ENCODE measurements around the gene TFF1. TPM values are rescaled to one million over a fixed set of nuclear protein-coding genes. Genes with fewer than 3 reads are reported as not detected.

Gene TFF1
- total and polyA plus RNA-seq, 2 of the 4 experiments (the other 2 are of a cell fraction) = not detected

GRCh38 chr21:42361286-42361685 is 5.0 kb downstream of the TFF1 start:
- Histone ChIP-seq H3K9me1 (ENCODE audit: insufficient read depth, low read length) (no peaks in the 10 kb centered on the region), H4K5ac (ENCODE audit: low read depth, low read length) (no peak overlapping the region), H4K8ac (ENCODE audit: low read depth in 2 of 2, low read length in 2 of 2) (no peak overlapping the region), H2BK5ac (ENCODE audit: low read depth, low read length, poor library complexity, severe bottlenecking) (no peak overlapping the region), H3K79me1 (ENCODE audit: low read depth in 1 of 2, low read length in 2 of 2) (no peaks in the 10 kb centered on the region), H4K20me1 (ENCODE audit: insufficient read depth, low read length) (no peaks in the 10 kb centered on the region), H3K4me2 (ENCODE audit: low read depth, low read length) (no peak overlapping the region), H4K91ac (ENCODE audit: insufficient read depth, low read depth, low read length) (no peak overlapping the region), H2BK20ac (ENCODE audit: low read depth, low read length) (no peak overlapping the region), H3K56ac (ENCODE audit: extremely low read depth, insufficient read depth, low read length) (no peak overlapping the region), H2AK5ac (ENCODE audit: low read depth, low read length) (no peak overlapping the region), H3K36me3 (ENCODE audit: control insufficient read depth, insufficient read depth, low read length) (no peaks in the 10 kb centered on the region), H2BK120ac (ENCODE audit: low read depth, low read length) (no peak overlapping the region), H3K4ac (ENCODE audit: low read depth, low read length) (no peak overlapping the region), H3K27ac (ENCODE audit: insufficient read depth, low read length) (no peak overlapping the region), H3K9me3 (ENCODE audit: control insufficient read depth, insufficient read depth, low read length) (no peaks in the 10 kb centered on the region), H3K23ac (ENCODE audit: low read depth, low read length) (no peak overlapping the region), H2AFZ (replicated peaks; ENCODE audit: low read length, poor library complexity) (no peak overlapping the region), H2BK15ac (ENCODE audit: low read depth, low read length) (no peak overlapping the region), H3K14ac (replicated peaks; ENCODE audit: low read depth, low read length) (no peak overlapping the region), H3K9ac (ENCODE audit: low read depth, low read length) (no peak overlapping the region), H2AK9ac (replicated peaks; ENCODE audit: low read depth, low read length, poor library complexity) (no peak overlapping the region), H3K4me3 (ENCODE audit: insufficient read depth, low read depth, low read length) (no peak overlapping the region), H3K18ac (ENCODE audit: low read depth, low read length) (no peak overlapping the region), H3K27me3 (ENCODE audit: control insufficient read depth, insufficient read depth, low read length) (peaks cover 22% of the 10 kb centered on the region), H3K4me1 (ENCODE audit: control insufficient read depth, insufficient read depth, low read length) (no peaks in the 10 kb centered on the region)
- intact Hi-C loops (cut with micrococcal nuclease) (no loop called here), dilution Hi-C loops (cut with HindIII; ENCODE audit: low sequenced_read_pairs, unreplicated experiment) (no loop called here), in situ Hi-C loops (cut with MboI; ENCODE audit: low sequenced_read_pairs) (no loop called here)
- no peak for DNase-seq
- CTCF ChIA-PET = no interaction called here
- no CpG with 5 or more reads among the region's 7 CpGs for WGBS, 2 experiments (ENCODE audit: extremely low coverage in 2 of 2, insufficient read length in 1 of 2)
- POLR2A ChIA-PET (ENCODE audit: unreplicated experiment) = no interaction called here
- ATAC-seq (ENCODE audit: low read depth) = no peak
- BruUV-seq (replicated peaks) = no TSS peak
- TF ChIP-seq BHLHE40 (IDR thresholded peaks at IDR 0.05; ENCODE audit: low read depth, low read length) (no peak), RFX5 (IDR thresholded peaks at IDR 0.05; ENCODE audit: low read depth, low read length) (no peak), CHD1 (IDR thresholded peaks at IDR 0.05; ENCODE audit: low read depth, low read length) (no peak), MAFK (IDR thresholded peaks at IDR 0.05; ENCODE audit: low read depth, low read length) (no peak), ELK1 (IDR thresholded peaks at IDR 0.05; ENCODE audit: borderline replicate concordance, low read depth, low read length) (no peak), SMC3 (IDR thresholded peaks at IDR 0.05; ENCODE audit: low read depth, low read length) (no peak), CEBPB (IDR thresholded peaks at IDR 0.05; ENCODE audit: low read depth, low read length) (no peak), NFE2L2 (IDR thresholded peaks at IDR 0.05; ENCODE audit: low read depth, low read length) (no peak), POLR2A (IDR thresholded peaks at IDR 0.05; ENCODE audit: low read depth, low read length) (no peak), RAD21 (IDR thresholded peaks at IDR 0.05; ENCODE audit: low read length) (no peak)
